RPMI8226 (cell line): ENCODE measurements around the gene CAMK2G.

Experiments
- DNase-seq: peaks from one replicate; pipeline ENCODE4 v3.0.0-alpha.2; 2015

Gene CAMK2G

GRCh38 chr10:73762915-73763314, 111.4 kb downstream of the CAMK2G start:
- DNase-seq: no peak
